ENCODE data around the gene ATP10A. TPM values are rescaled to one million over a fixed set of nuclear protein-coding genes. Genes with fewer than 3 reads are reported as not detected.

The ATP10A gene
- total RNA-seq, 1 experiment from 2014 or later = 0.02 TPM

GRCh38 chr15:25787381-25787780 is 75.7 kb downstream of the ATP10A start:
- no peak overlapping the region for H3K4me3 ChIP-seq (replicated peaks in 1 of 2; ENCODE audit: low read depth in 1 of 2, low read length in 2 of 2)
- intact Hi-C loops (cut with micrococcal nuclease) = no loop called here
- TF ChIP-seq EGR1 (IDR thresholded peaks at IDR 0.05; ENCODE audit: low read depth) (no peak), POLR2A (IDR thresholded peaks at IDR 0.05; ENCODE audit: borderline replicate concordance, extremely low read depth, insufficient read depth, insufficient read length) (no peak), YY1 (IDR thresholded peaks at IDR 0.05; ENCODE audit: extremely low read depth, insufficient replicate concordance, low read depth, low read length) (no peak), ZFX (IDR thresholded peaks at IDR 0.05) (no peak), RAD21 (IDR thresholded peaks at IDR 0.05; ENCODE audit: low read depth) (no peak), SIN3A (IDR thresholded peaks at IDR 0.05; ENCODE audit: low read depth) (no peak), POLR2AphosphoS5 (IDR thresholded peaks at IDR 0.05; ENCODE audit: low read depth, low read length) (no peak), SP1 (IDR thresholded peaks at IDR 0.05; ENCODE audit: low read depth) (no peak), ZBTB33 (IDR thresholded peaks at IDR 0.05; ENCODE audit: extremely low read depth, insufficient replicate concordance, low read length) (no peak), JUND (IDR thresholded peaks at IDR 0.05) (no peak), ZNF274 (IDR thresholded peaks at IDR 0.05; ENCODE audit: low read depth, low read length) (no peak), CEBPB (IDR thresholded peaks at IDR 0.05; ENCODE audit: low read depth) (no peak), EZH2phosphoT487 (IDR thresholded peaks at IDR 0.05; ENCODE audit: borderline replicate concordance) (no peak), REST (IDR thresholded peaks at IDR 0.05; ENCODE audit: low read depth) (no peak), SRF (IDR thresholded peaks at IDR 0.05; ENCODE audit: low read depth) (no peak), CBX3 (IDR thresholded peaks at IDR 0.05; ENCODE audit: low read depth) (no peak)
- no peak overlapping the region for H3K9ac ChIP-seq (ENCODE audit: low read length)
- BruUV-seq (replicated peaks) = no TSS peak
- H3K9me2 ChIP-seq (ENCODE audit: insufficient read depth) = no peaks in the 10 kb centered on the region
- no peak overlapping the region for H3K27ac ChIP-seq (ENCODE audit: low read depth, low read length)
- no peaks in the 10 kb centered on the region for H3K4me1 ChIP-seq (ENCODE audit: control insufficient read depth in 1 of 2, insufficient read depth in 2 of 2, low read length in 2 of 2)
- no peaks in the 10 kb centered on the region for H3K36me3 ChIP-seq (ENCODE audit: control insufficient read depth in 1 of 2, insufficient read depth in 2 of 2, low read length in 2 of 2)
- ChIA-PET RAD21 (ENCODE audit: low non-redundant PET in 1 of 2, low total read pairs in 2 of 2, uncharacterized antibody in 2 of 2, unreplicated experiment in 2 of 2) (no interaction called here), CTCF (no interaction called here), POLR2A (no interaction called here)
- no peak for DNase-seq (ENCODE audit: low read depth, low spot score)
- no peak for ATAC-seq
- H4K20me1 ChIP-seq (ENCODE audit: insufficient read depth) = no peaks in the 10 kb centered on the region
- no peak overlapping the region for H2AFZ ChIP-seq (ENCODE audit: low read depth, low read length, poor library complexity, severe bottlenecking)
- peaks cover 6 to 23% of the 10 kb centered on the region in 2 experiments; a peak in 2 of 4 replicates for H3K9me3 ChIP-seq (ENCODE audit: control insufficient read depth in 1 of 2, insufficient read depth in 1 of 2, low read depth in 1 of 2, low read length in 2 of 2)
- no peak overlapping the region for H3K4me2 ChIP-seq (ENCODE audit: low read length)
- H3K79me2 ChIP-seq (ENCODE audit: insufficient read depth, low read length) = no peaks in the 10 kb centered on the region
- no peaks in the 10 kb centered on the region for H3K27me3 ChIP-seq (ENCODE audit: insufficient read depth, low read length)
